HEK293T (cell line): ENCODE data around the gene C1orf232.

Experiments
- ARNT ChIP-seq: fragments of 450-650 bp; IDR thresholded peaks from 2 replicates; pipeline ENCODE4 v1.6.1; 2017; ENCODE audit warnings: mild to moderate bottlenecking
- BHLHE40 ChIP-seq: fragments of 450-650 bp; IDR thresholded peaks from 2 replicates; pipeline ENCODE4 v1.6.1; 2016; ENCODE audit warnings: mild to moderate bottlenecking, moderate library complexity, borderline replicate concordance
- ELF4 ChIP-seq: fragments of 450-650 bp; IDR thresholded peaks from 2 replicates; pipeline ENCODE4 v1.6.1; 2017; ENCODE audit warnings: antibody characterized with exemption
- FOXA1 ChIP-seq: fragments of 450-650 bp; IDR thresholded peaks from 2 replicates; pipeline ENCODE4 v1.6.1; 2016; ENCODE audit warnings: mild to moderate bottlenecking
- FOXK2 ChIP-seq: fragments of 450-650 bp; IDR thresholded peaks from 2 replicates; pipeline ENCODE4 v1.6.1; 2016; ENCODE audit warnings: mild to moderate bottlenecking
- L3MBTL2 ChIP-seq: fragments of 450-650 bp; conservative IDR thresholded peaks from 2 replicates; pipeline ENCODE4 v1.6.1; 2016; ENCODE audit warnings: mild to moderate bottlenecking
- LEF1 ChIP-seq: fragments of 450-650 bp; IDR thresholded peaks from 2 replicates; pipeline ENCODE4 v1.6.1; 2017; ENCODE audit warnings: mild to moderate bottlenecking, borderline replicate concordance
- NFRKB ChIP-seq: fragments of 450-650 bp; IDR thresholded peaks from 2 replicates; pipeline ENCODE4 v1.6.1; 2016; ENCODE audit warnings: mild to moderate bottlenecking, moderate library complexity
- SP1 ChIP-seq: fragments of 450-650 bp; IDR thresholded peaks from 2 replicates; pipeline ENCODE4 v1.6.1; 2017
- SUZ12 ChIP-seq: fragments of 450-650 bp; IDR thresholded peaks from 2 replicates; pipeline ENCODE4 v1.6.1; 2016; ENCODE audit warnings: mild to moderate bottlenecking
- TARDBP ChIP-seq: fragments of 450-650 bp; IDR thresholded peaks from 2 replicates; pipeline ENCODE4 v1.6.1; 2016
- ZNF384 ChIP-seq: fragments of 450-650 bp; IDR thresholded peaks from 2 replicates; pipeline ENCODE4 v1.6.1; 2016
- TF ChIP-seq, protein P1 (sequence below): fragments of 450-650 bp; IDR thresholded peaks from 2 replicates; pipeline ENCODE4 v1.6.1; 2016

GRCh38 chr1:26163684-26164035 lies 5.1 kb downstream of the C1orf232 start:
- TF ChIP-seq SP1 (no peak), ARNT (no peak), FOXA1 (no peak), BHLHE40 (no peak), L3MBTL2 (no peak), NFRKB (no peak), ZNF384 (no peak), SUZ12 (no peak), TARDBP (no peak), ELF4 (no peak), FOXK2 (no peak), LEF1 (no peak)
- TF ChIP-seq, protein P1, sequence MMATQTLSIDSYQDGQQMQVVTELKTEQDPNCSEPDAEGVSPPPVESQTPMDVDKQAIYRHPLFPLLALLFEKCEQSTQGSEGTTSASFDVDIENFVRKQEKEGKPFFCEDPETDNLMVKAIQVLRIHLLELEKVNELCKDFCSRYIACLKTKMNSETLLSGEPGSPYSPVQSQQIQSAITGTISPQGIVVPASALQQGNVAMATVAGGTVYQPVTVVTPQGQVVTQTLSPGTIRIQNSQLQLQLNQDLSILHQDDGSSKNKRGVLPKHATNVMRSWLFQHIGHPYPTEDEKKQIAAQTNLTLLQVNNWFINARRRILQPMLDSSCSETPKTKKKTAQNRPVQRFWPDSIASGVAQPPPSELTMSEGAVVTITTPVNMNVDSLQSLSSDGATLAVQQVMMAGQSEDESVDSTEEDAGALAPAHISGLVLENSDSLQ = no peak
